ENCODE data around the gene ACTL6A.

ACTL6A gene

DNA sequence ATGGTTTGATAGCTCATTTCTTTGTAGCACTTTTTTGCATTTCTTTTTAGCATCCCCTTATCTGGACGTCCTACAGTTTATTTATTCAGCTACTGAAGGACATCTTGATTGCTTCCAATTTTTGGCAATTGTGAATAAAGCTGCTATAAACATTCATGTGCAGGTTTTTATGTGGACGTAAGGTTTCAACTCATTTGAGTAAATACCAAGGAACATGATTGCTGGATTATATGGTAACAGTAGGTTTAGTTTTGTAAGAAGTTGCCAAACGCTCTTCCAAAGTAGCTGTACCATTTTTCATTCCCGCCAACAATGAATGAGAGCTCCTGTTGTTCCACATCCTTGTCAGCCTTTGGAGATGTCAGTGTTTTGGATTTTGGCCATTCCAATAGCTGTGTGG, 29.5 kb upstream of the ACTL6A start:
- H3K4me3 ChIP-seq (ENCODE audit: low read depth, low read length) = no peak overlapping the region
- TF ChIP-seq, protein P1, sequence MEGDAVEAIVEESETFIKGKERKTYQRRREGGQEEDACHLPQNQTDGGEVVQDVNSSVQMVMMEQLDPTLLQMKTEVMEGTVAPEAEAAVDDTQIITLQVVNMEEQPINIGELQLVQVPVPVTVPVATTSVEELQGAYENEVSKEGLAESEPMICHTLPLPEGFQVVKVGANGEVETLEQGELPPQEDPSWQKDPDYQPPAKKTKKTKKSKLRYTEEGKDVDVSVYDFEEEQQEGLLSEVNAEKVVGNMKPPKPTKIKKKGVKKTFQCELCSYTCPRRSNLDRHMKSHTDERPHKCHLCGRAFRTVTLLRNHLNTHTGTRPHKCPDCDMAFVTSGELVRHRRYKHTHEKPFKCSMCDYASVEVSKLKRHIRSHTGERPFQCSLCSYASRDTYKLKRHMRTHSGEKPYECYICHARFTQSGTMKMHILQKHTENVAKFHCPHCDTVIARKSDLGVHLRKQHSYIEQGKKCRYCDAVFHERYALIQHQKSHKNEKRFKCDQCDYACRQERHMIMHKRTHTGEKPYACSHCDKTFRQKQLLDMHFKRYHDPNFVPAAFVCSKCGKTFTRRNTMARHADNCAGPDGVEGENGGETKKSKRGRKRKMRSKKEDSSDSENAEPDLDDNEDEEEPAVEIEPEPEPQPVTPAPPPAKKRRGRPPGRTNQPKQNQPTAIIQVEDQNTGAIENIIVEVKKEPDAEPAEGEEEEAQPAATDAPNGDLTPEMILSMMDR (IDR thresholded peaks at IDR 0.05; ENCODE audit: low read depth, low read length) = no peak

DNA sequence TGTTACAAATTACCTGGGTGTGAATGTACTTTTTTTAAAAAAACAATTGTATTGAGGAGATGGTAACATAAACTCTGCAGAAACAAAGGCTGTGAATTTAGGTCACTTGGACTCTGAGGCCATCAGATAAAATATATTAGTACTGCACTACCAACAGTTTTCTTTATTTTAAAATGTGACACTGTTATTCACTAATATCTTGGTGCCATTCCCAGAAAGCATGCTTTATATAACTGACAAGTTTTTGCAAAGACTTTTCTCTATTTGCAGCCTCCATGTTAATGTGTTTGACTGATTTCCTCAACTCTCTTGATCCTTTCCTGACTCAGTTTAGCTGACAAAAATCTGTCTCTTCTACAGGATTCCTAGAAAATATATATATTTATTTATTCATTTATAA, 26.5 kb upstream of the ACTL6A start:
- TF ChIP-seq, protein P1 (IDR thresholded peaks at IDR 0.05; ENCODE audit: low read depth, low read length) = no peak
- no peak overlapping the region for H3K4me3 ChIP-seq (ENCODE audit: low read depth, low read length)

DNA sequence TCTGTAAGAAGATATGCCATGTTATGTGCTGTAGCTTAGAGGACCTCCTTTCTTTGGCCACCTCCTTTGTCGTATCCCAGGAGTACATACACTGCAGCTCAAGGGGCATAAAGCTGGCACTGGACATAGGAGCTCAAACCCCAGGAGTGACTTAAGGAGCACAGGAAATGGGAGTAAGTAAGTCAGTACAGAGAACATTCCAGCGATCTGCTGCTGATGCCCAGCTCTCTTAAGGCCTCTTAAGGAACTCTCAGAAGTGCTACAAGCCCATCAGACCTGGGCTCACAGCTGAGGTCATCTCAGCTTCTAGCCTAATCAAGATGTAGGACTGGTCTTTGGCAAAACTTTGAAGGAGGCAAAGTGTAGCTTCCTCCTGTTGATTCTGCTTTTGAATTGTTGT, 21.6 kb upstream of the ACTL6A start:
- TF ChIP-seq, protein P1 (IDR thresholded peaks at IDR 0.05; ENCODE audit: low read depth, low read length) = no peak

DNA sequence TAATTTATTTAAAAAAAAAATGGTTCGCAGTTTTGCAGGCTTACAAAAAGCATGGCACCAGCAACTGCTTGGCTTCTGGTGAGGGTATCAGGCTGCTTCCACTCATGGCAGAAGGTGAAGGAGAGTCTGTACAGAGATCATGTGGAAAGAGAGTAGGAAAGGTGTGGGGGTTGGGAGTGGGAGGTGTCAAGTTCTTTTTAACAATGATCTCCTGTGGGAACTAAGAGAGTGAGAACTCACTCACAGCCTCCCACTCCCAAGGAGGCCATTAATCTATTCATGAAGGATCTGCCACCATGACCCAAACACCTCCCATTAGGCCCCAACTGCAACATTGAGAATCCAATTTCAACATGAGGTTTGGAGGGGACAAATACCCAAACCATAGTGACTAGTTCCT, 21.1 kb upstream of the ACTL6A start:
- TF ChIP-seq, protein P1 (IDR thresholded peaks at IDR 0.05; ENCODE audit: low read depth, low read length) = no peak
- H3K4me3 ChIP-seq (ENCODE audit: low read depth, low read length) = no peak overlapping the region

More for the DNA sequence above, 21.6 kb upstream of the ACTL6A start:
- H3K4me3 ChIP-seq (ENCODE audit: low read depth, low read length) = no peak overlapping the region

DNA sequence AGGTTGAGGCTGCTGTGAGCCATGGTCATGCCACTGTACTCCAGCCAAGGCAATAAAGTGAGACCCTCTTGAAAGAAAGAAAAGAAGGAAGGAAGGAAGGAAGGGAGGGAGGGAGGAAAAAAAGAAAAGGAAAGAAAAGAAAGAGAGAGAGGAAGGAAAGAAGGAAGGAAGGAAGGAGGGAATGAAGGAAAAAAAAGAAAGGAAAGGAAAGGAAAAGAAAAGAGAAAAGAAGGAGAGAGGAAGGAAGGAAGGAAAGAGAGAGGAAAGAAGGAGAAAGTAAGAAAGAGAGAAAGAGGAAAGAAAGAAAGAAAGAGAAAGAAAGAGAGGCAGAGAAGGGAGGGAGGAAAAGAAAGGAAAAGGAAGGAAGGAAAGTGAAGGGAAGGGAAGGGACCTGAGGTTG, 20.4 kb upstream of the ACTL6A start:
- TF ChIP-seq, protein P1 (IDR thresholded peaks at IDR 0.05; ENCODE audit: low read depth, low read length) = no peak
- H3K4me3 ChIP-seq (ENCODE audit: low read depth, low read length) = no peak overlapping the region

DNA sequence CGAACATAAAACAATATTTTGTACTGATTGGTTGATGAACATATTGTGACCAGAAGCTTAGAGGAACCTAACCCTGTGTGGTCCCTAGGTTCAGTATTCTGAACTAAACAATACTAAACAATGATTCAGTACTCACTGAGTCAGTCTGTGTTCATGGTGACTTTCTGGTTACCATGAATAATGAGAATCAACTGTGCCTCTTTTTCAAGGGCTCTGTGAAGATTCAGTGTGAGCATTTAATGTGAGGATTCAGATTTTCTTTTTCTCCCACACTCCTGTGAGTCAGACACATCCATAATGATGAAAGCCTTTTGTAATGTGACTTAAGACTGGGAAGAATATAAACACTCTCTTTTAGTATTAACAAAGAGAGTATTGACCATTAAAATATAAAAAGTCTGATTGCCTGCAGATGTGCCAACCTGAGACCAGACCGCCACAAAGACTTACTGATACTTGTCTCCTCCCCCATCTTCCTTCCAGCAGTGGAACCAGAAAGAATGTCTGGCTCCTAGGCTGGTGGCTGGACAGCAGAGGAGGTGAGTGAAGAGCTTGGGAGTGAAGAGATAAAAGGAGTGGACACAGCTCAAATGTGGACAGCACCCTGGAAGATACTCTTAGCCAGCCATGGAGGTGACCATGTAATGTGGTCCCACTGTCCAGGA, 17.6 kb upstream of the ACTL6A start:
- H3K4me3 ChIP-seq (ENCODE audit: low read depth, low read length) = no peak overlapping the region
- TF ChIP-seq, protein P1 (IDR thresholded peaks at IDR 0.05; ENCODE audit: low read depth, low read length) = no peak

DNA sequence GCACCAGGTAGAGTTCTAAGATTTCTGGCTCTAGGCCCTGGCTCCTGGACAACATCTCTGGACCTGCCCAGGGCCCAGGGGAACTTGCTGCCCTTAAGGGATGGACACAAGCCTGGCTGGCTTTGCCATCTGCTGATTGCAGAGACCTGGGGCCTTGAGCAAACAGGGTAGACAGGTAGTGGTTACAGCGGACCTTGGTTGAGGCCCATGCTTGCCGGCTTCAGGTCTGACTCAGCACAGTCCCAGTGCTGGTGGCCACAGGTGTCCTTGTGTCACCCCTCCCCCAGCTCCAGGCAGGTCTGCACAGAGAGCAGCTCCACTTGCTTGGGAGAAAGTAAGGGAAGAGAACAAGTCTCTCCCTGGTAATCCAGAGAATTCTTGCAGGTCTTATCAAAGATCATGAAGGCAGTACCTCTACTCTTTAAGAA, 15.9 kb upstream of the ACTL6A start:
- no peak overlapping the region for H3K4me3 ChIP-seq (ENCODE audit: low read depth, low read length)
- TF ChIP-seq, protein P1 (IDR thresholded peaks at IDR 0.05; ENCODE audit: low read depth, low read length) = no peak

All from WI38 (cell line).